Heart left ventricle (tissue), 16 donors: ENCODE measurements around the gene GREM2. TPM values are rescaled to one million over a fixed set of nuclear protein-coding genes. Genes with fewer than 3 reads are reported as not detected.

ENCODE experiments used
- ATAC-seq, 4 donors: fragments of 200-7000 bp; cut with Tn5 transposase; one replicate each; pipeline ENCODE4 v1.9.1; 2020 to 2022; ENCODE audit warnings: moderate library complexity in 4 of 4, mild to moderate bottlenecking in 3 of 4, moderate number of reproducible peaks in 1 of 4
- DNase-seq, 5 donors: peaks; one replicate each; pipeline ENCODE4 v3.0.0-alpha.2; 2020
- H3K27ac ChIP-seq, 12 donors: fragments of 200-600 bp; sonication (generic) in 4 of 12; one replicate each; pipeline versions ENCODE4 v1.5.0 to v1.8.0; 2016 to 2022; ENCODE audit warnings: mild to moderate bottlenecking in 2 of 12
- H3K27me3 ChIP-seq, 9 donors: fragments of 200-600 bp; sonication (generic) in 2 of 9; one replicate each; pipeline versions ENCODE4 v1.5.1 to v1.8.0; 2016 to 2022; ENCODE audit warnings: mild to moderate bottlenecking in 3 of 9
- H3K36me3 ChIP-seq, 9 donors: fragments of 200-600 bp; sonication (generic) in 2 of 9; one replicate each; pipeline versions ENCODE4 v1.5.0 to v1.8.0; 2018 to 2022; ENCODE audit warnings: mild to moderate bottlenecking in 2 of 9
- H3K4me1 ChIP-seq, 12 donors: fragments of 200-600 bp; sonication (generic) in 4 of 12; one replicate each; pipeline versions ENCODE4 v1.5.0 to v1.8.0; 2016 to 2022; ENCODE audit warnings: mild to moderate bottlenecking in 3 of 12
- H3K4me3 ChIP-seq, 12 donors: fragments of 200-600 bp; sonication (generic) in 4 of 12; one replicate each; pipeline versions ENCODE4 v1.5.0 to v1.8.0; 2017 to 2022; ENCODE audit warnings: mild to moderate bottlenecking in 9 of 12, moderate library complexity in 4 of 12
- H3K9me3 ChIP-seq, 12 donors: fragments of 200-600 bp; sonication (generic) in 4 of 12; one replicate each; pipeline versions ENCODE4 v1.5.0 to v1.8.0; 2016 to 2022; ENCODE audit warnings: mild to moderate bottlenecking in 1 of 12
- POLR2A ChIP-seq, 2 donors: fragments of 450-650 bp; IDR thresholded peaks; one replicate each; pipeline ENCODE4 v1.6.1; 2017; ENCODE audit warnings: antibody characterized with exemption in 2 of 2, mild to moderate bottlenecking in 2 of 2, moderate library complexity in 2 of 2
- WGBS, 4 donors: extraction: QIAGEN DNeasy Blood & Tissue Kit in 2 of 4; methylation state at CpG; one replicate each; pipeline versions ENCODE4 v1.1.5 to v1.1.7; 2013 to 2018; 5-methylcytosine and 5-hydroxymethylcytosine counted together
- intact Hi-C, 10 donors: fragments of 100-400 bp; cut with DNase I; formaldehyde crosslinking; loops; one replicate each; pipeline versions ENCODE4 v1.11.1 to v1.14.2; 2022
- polyA plus RNA-seq, 2 donors: library from polyadenylated mRNA; stranded (reverse); fragments of 200-250 nt; gene quantifications; one replicate each; pipeline ENCODE4 v1.2.3, GENCODE V29; 2013
- total RNA-seq, 9 donors: library from RNA; depleted of rRNA in 2 of 9; stranded (reverse); fragments of >200 nt in 2 of 9; fragmentation: NEBNext Ultra II Directional in 3 of 9; extraction: Animal tissue kit (Norgen Biotek cat#: 25700) in 3 of 9; gene quantifications; one replicate each; pipeline versions ENCODE4 v1.1.0 to v1.2.4, GENCODE V29; 2016 to 2023
- TF ChIP-seq, protein P1 (sequence below), 12 donors: fragments of 200-600 bp; sonication (generic) in 4 of 12; IDR thresholded peaks; one replicate each; pipeline versions ENCODE4 v1.5.0 to v1.8.0; 2018 to 2022; ENCODE audit warnings: antibody characterized with exemption in 12 of 12, mild to moderate bottlenecking in 5 of 12
- donor health status: ischemic (EF 13 %, LVEDD 7.1; RV severe dilation, severe dysfunction).
- donor health status: healthy with polysubstance abuse.
- donor health status: DM: no; HTN: yes; CAD: no.
- donor health status: DM: no; HTN: no; CAD: no.
- donor health status: ischemic (EF 25% LVEDD 6.9; RV normal size, moderate dysfunction).
- donor health status: ischemic (EF 25% LVEDD 5.7; RV mildly dilated, moderate dysfunction).
- donor health status: healthy.
- donor health status: DM: yes; HTN: yes; CAD: no.
- donor health status: ischemic (EF 35%, LVEDD 5.7; RV mildly dilated, moderate dysfunction).
- donor health status: nonischemic (EF 11% LVEDD 7.7; RV severe dilation, severe dysfunction).
- donor health status: DM: yes; HTN: yes; CAD: no.
- donor health status: PGD.
- donor health status: ischemic (EF 29% LVEDD 5.4; RV normal size, mild dysfunction).
- donor health status: nonischemic (EF 23%, LVEDD 6.1; RV moderate dilation, normal function).

The GREM2 gene
- total and polyA plus RNA-seq, 11 donors, result 0.66 TPM; not detected in 10

- intact Hi-C loops, result no loop called here
- H3K9me3 ChIP-seq, result no peaks in the 10 kb centered on the region
- no peak overlapping the region for H3K27ac ChIP-seq
- no peaks in the 10 kb centered on the region for H3K36me3 ChIP-seq
- H3K4me3 ChIP-seq, result no peak overlapping the region
- DNase-seq, result no peak
- no peaks in the 10 kb centered on the region for H3K4me1 ChIP-seq
- TF ChIP-seq, protein P1, sequence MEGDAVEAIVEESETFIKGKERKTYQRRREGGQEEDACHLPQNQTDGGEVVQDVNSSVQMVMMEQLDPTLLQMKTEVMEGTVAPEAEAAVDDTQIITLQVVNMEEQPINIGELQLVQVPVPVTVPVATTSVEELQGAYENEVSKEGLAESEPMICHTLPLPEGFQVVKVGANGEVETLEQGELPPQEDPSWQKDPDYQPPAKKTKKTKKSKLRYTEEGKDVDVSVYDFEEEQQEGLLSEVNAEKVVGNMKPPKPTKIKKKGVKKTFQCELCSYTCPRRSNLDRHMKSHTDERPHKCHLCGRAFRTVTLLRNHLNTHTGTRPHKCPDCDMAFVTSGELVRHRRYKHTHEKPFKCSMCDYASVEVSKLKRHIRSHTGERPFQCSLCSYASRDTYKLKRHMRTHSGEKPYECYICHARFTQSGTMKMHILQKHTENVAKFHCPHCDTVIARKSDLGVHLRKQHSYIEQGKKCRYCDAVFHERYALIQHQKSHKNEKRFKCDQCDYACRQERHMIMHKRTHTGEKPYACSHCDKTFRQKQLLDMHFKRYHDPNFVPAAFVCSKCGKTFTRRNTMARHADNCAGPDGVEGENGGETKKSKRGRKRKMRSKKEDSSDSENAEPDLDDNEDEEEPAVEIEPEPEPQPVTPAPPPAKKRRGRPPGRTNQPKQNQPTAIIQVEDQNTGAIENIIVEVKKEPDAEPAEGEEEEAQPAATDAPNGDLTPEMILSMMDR (IDR thresholded peaks at IDR 0.05), result no peak
- no peak for TF ChIP-seq POLR2A (IDR thresholded peaks at IDR 0.05)
- no peak for ATAC-seq
- H3K27me3 ChIP-seq, result no peaks in the 10 kb centered on the region
- 38 to 63% (median 56%) methylated on average over 2 of the region's 2 CpGs for WGBS, 4 donors
These were observed 44.9 kb downstream of the GREM2 start for GRCh38 chr1:240567066-240567465.

DNA sequence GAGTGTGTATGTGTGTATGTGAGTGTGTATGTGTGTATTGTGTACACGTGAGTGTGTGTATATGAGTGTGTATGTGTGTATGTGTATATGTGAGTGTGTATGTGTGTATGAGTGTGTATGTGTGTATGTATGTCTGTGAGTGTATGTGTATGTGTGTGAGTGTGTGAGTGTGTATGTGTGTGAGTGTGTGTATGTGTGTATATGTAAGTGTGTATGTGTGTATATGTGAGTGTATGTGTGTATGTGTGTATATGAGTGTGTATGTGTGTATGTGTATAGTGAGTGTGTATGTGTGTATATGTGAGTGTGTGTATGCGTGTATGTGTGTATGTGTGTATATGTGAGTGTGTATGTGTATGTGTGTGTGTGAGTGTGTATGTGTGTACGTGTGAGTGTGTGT, 49.2 kb downstream of the GREM2 start:
- no peak for DNase-seq
- no peak overlapping the region for H3K4me3 ChIP-seq
- H3K27ac ChIP-seq, result no peak overlapping the region
- intact Hi-C loops, result no loop called here
- H3K4me1 ChIP-seq, result no peaks in the 10 kb centered on the region
- TF ChIP-seq POLR2A (IDR thresholded peaks at IDR 0.05), result no peak
- TF ChIP-seq, protein P1 (IDR thresholded peaks at IDR 0.05), result no peak
- no peak for ATAC-seq
- WGBS, 4 donors, result 92 to 96% (median 95%) methylated on average over 3 of the region's 3 CpGs
- H3K27me3 ChIP-seq, result no peaks in the 10 kb centered on the region
- H3K36me3 ChIP-seq, result no peaks in the 10 kb centered on the region
- no peaks in the 10 kb centered on the region for H3K9me3 ChIP-seq

DNA sequence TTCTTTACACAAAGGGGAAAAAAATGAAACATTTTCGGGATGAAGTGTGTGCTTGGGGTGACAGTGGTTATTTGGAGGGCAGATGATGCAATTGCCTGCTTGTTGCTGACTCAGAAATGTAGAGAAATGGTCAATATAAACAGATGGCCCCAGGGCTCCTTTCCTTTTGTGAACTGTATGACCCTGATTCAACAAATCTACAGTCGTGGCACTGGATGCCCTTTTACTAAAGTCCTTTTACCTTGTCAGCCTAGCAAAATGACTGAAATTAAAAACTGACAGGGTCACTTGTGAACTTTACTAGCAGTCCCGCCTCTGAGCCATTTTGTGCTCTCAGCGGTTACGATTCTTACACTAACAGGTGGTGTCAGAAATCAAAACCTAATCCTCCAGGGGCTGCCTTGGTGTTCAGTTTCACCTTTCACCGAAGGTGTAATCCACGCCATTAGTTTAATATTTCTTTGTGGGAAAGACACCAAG, 49.8 kb downstream of the GREM2 start:
- H3K4me3 ChIP-seq, result no peak overlapping the region
- H3K27me3 ChIP-seq, result no peaks in the 10 kb centered on the region
- DNase-seq, result no peak
- H3K36me3 ChIP-seq, result no peaks in the 10 kb centered on the region
- no peaks in the 10 kb centered on the region for H3K4me1 ChIP-seq
- no peak for ATAC-seq
- intact Hi-C loops, result no loop called here
- H3K9me3 ChIP-seq, result no peaks in the 10 kb centered on the region
- H3K27ac ChIP-seq, result no peak overlapping the region
- 81 to 83% (median 81%) methylated on average over 7 of the region's 7 CpGs for WGBS, 4 donors
- TF ChIP-seq POLR2A (IDR thresholded peaks at IDR 0.05), result no peak
- TF ChIP-seq, protein P1 (IDR thresholded peaks at IDR 0.05), result no peak

- Histone ChIP-seq H3K9me3 (no peaks in the 10 kb centered on the region), H3K4me1 (no peaks in the 10 kb centered on the region), H3K27me3 (no peaks in the 10 kb centered on the region), H3K27ac (no peak overlapping the region), H3K4me3 (no peak overlapping the region), H3K36me3 (no peaks in the 10 kb centered on the region)
- ATAC-seq (no peak), DNase-seq (no peak)
- intact Hi-C loops, result no loop called here
- 53 to 64% (median 60%) methylated on average over 5 of the region's 5 CpGs for WGBS, 4 donors
- TF ChIP-seq, protein P1 (IDR thresholded peaks at IDR 0.05), result no peak
- TF ChIP-seq POLR2A (IDR thresholded peaks at IDR 0.05), result no peak
These were observed 52.2 kb downstream of the GREM2 start for GRCh38 chr1:240559781-240560180.
